GM13977 (cell line): Measurements from ENCODE around the gene CACHD1.

Source experiments
- DNase-seq: peaks from one replicate; pipeline ENCODE4 v3.0.0; 2012; ENCODE audit warnings: low spot score
- in situ Hi-C: fragments of 300-500 bp; cut with MboI; formaldehyde crosslinking; loops from one replicate; pipeline ENCODE4 v1.12.0; 2022; ENCODE audit warnings: low sequenced_read_pairs, low pct_unique_long_range_greater_than_20kb, mixed read lengths, inconsistent platforms; ENCODE audit not compliant: unreplicated experiment
- TF ChIP-seq, protein P1 (sequence below): IDR thresholded peaks from 2 replicates; pipeline ENCODE4 v1.5.1; 2012; ENCODE audit warnings: mild to moderate bottlenecking, control low read depth; ENCODE audit not compliant: insufficient read depth; ENCODE audit errors: extremely low read depth, missing control alignments

CACHD1 gene

DNA sequence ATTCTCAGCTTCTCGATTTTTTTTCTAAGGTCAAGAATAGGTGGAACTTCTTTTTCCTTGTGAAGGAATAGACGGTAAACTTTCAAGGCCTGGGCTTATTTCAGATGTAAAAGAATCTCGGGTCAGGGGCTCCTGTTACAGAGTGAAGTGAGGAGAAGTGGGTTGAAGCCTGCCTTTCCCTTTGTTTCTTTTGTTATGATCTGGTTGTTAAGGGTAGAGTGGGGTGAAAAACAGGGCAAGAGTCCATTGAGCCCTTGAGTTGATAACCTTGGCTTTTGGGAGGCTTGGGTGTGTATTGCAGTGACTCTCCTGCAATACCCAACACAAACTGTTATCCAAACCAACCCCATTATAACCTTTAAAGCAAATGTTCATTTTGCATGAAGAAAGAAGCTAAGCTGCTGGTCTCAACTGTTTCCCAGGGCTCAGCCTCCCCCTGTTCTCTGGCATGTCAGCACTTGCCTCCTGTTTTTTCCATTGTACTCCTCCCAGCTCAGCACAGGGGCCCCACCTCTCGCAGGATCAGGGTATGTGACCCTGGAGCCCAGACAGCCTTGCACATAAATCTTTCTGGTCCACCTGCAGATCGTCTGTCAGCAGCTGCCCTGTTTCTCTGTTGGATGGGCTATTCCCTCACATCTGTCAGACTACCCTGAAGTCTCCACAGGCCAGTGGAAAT, 102.4 kb downstream of the CACHD1 start:
- TF ChIP-seq, protein P1, sequence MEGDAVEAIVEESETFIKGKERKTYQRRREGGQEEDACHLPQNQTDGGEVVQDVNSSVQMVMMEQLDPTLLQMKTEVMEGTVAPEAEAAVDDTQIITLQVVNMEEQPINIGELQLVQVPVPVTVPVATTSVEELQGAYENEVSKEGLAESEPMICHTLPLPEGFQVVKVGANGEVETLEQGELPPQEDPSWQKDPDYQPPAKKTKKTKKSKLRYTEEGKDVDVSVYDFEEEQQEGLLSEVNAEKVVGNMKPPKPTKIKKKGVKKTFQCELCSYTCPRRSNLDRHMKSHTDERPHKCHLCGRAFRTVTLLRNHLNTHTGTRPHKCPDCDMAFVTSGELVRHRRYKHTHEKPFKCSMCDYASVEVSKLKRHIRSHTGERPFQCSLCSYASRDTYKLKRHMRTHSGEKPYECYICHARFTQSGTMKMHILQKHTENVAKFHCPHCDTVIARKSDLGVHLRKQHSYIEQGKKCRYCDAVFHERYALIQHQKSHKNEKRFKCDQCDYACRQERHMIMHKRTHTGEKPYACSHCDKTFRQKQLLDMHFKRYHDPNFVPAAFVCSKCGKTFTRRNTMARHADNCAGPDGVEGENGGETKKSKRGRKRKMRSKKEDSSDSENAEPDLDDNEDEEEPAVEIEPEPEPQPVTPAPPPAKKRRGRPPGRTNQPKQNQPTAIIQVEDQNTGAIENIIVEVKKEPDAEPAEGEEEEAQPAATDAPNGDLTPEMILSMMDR = no peak
- DNase-seq = no peak
- in situ Hi-C loops = no loop called here

DNA sequence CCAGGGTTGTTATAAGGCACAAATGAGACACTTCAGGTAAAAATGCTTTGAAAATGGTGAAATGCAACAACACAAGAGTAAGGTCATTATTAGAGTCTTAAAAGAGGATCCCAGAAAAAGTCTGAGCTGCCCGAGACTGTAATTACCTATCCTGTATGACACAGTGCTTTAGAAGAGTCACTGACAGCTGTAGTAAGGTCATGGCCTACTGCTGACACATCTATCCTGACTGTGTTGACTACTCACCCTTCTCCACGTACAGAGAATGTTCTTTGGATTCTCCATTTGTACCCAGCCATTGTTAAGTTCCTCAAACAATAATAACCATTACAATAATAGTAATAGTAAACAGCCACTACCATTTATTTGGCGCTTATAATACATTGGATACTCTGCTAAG, 104.4 kb downstream of the CACHD1 start:
- in situ Hi-C loops = no loop called here
- TF ChIP-seq, protein P1 = no peak
- no peak for DNase-seq

DNA sequence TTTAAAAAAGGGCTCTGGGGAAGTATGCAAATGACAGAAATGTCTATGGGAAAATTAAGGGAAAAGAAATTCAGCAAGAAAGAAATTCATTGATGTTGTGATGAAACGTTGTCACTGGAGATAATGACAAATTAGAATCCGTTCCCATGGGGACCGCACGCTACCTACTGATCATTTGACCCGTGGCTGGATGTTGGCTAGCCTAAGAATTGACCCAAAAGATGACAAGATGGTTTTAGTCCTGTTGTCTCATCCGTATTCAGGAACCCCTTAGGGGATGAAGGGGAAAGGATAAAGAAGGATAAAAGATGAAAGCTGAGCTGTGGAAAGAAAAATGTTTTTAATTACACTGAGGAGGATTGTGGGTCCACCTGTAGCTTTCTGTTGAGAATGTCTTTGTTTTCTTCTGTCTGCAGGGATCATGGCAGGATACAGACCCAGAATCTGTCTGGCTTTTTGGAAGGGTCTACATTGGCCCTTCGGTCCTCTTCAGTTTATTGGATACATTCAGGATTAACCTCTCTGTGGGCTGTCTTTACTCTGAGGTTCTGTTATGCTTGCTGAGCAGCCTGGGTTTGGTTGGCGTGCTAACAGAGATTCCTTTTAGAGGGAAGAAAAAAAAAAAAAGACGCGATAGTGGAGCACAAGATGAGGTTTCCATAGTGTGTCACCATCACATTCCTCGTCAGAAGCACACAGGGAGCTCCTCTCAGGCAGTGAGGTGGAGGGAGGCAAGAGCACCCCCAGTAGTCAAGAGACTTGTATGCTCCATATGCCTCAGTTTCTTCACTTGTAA, 106.2 kb downstream of the CACHD1 start:
- in situ Hi-C loops = no loop called here
- TF ChIP-seq, protein P1 = no peak
- DNase-seq = no peak

DNA sequence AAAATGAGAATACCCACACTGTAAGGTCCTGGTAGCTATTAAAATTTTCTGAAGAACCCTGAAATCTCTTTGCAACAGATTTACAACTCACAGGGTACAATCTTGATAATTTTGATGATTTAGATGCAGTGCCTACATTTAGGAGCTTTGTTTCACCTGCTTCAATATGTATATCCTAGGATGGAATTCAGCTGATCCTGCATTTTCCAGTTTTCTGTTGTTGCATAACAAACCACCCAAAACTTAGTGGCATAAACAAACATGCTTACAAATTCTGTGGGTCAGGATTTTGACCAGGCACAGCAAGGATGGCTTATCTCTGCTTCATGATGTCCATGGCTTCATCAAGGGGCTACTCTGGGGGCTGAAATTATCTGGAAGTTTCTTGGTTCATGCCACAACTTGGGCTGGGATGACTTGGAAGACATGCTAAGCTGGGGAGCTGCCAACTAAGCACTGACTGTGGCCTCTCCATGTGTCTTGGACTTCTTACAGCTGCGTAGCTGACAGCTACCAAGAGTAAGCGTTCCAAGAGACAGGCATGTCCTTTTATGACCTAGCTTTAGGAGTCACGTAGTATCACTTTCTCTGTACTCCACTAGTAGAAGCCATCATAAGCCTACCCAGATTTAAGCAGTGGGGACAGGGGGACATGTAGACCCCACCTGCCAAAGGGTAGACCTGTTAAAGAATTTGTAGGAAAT, 108.5 kb downstream of the CACHD1 start:
- no peak for DNase-seq
- TF ChIP-seq, protein P1 = no peak
- in situ Hi-C loops = no loop called here

DNA sequence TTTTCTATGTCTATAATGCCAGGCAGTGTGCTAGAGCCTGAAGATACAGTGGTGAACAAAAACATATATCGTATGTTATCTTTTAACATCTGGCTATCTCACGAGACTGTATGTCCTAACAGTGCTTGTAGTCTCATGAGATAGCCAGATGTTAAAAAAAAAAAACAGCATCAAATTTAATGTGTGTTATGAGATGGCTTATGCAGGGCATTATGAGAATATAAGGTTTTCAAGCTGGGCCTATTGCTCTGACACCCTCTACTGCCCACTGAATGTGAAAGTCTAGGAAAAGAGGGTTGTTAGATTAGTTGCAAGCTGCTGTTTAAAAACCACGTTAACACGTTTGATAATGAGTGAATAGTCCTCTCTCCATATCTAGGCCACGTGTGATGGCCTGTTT, 109.8 kb downstream of the CACHD1 start:
- in situ Hi-C loops = no loop called here
- TF ChIP-seq, protein P1 = no peak
- no peak for DNase-seq

DNA sequence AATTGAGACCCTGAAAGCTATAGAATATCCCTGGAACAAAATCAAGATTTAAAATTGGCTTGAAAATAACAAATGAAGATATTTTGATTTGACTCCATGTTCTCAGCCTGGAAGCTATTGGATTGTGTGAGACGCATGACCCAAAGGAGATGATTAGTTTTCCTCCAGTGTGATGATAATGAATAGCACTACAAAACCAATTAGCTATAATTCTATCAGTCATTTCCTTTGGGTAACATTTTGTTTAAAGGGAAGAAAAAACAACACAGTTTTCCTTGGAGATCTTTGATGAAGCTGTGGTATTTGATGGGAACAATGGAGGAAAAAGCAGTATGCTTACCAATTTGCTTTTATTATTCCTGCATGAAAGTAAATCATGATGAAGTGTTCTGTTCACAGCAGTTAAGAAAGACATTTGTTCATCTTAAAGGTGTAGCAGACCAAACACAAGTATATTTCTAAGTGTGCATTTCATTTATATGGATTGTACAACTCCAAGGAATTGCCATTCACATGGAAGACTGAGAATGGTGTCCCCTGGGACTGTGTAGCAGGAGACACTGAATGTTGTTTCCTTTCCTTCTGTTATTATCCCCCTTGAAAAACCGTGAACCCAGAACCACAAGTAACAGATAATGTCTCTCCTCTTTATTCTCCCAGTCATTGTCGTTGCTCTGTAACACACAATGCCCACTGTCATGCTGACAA, 111.4 kb downstream of the CACHD1 start:
- no peak for DNase-seq
- in situ Hi-C loops = no loop called here
- TF ChIP-seq, protein P1 = no peak
